SJCRH30 (cell line): Measurements from ENCODE around the gene SLCO1B1. TPM values are rescaled to one million over a fixed set of nuclear protein-coding genes. Genes with fewer than 3 reads are reported as not detected.

ENCODE experiments used
- DNase-seq, 2 experiments: peaks; one replicate each; pipeline ENCODE4 v3.0.0-alpha.2; 2015 to 2020
- H3K27ac ChIP-seq: fragments of 250-450 bp; sonication (Bioruptor Pico); 2 replicates; pipeline ENCODE4 v1.5.1; 2020; ENCODE audit warnings: mild to moderate bottlenecking, moderate library complexity
- H3K27me3 ChIP-seq: fragments of 250-450 bp; sonication (Bioruptor Pico); 2 replicates; pipeline ENCODE4 v1.5.1; 2020; ENCODE audit warnings: mild to moderate bottlenecking, moderate library complexity
- H3K36me3 ChIP-seq: fragments of 250-450 bp; sonication (Bioruptor Pico); 2 replicates; pipeline ENCODE4 v1.5.1; 2020; ENCODE audit warnings: mild to moderate bottlenecking, moderate library complexity
- H3K4me1 ChIP-seq: fragments of 250-450 bp; sonication (Bioruptor Pico); 2 replicates; pipeline ENCODE4 v1.5.1; 2020; ENCODE audit warnings: mild to moderate bottlenecking, moderate library complexity
- H3K4me3 ChIP-seq: fragments of 250-450 bp; sonication (Bioruptor Pico); 2 replicates; pipeline ENCODE4 v1.5.1; 2020; ENCODE audit warnings: mild to moderate bottlenecking, moderate library complexity
- H3K9me3 ChIP-seq: fragments of 250-450 bp; sonication (Bioruptor Pico); replicated peaks from 2 replicates; pipeline ENCODE4 v1.5.1; 2020; ENCODE audit warnings: mild to moderate bottlenecking, moderate library complexity
- total RNA-seq: library from RNA; depleted of rRNA; stranded (reverse); fragments of >200 nt; shearing (Covaris generic); gene quantifications from 2 replicates; pipeline ENCODE4 v1.2.3, GENCODE V29; 2014; rRNA removed

SLCO1B1 gene
- total RNA-seq, 1 experiment from 2014 or later, result not detected

DNA sequence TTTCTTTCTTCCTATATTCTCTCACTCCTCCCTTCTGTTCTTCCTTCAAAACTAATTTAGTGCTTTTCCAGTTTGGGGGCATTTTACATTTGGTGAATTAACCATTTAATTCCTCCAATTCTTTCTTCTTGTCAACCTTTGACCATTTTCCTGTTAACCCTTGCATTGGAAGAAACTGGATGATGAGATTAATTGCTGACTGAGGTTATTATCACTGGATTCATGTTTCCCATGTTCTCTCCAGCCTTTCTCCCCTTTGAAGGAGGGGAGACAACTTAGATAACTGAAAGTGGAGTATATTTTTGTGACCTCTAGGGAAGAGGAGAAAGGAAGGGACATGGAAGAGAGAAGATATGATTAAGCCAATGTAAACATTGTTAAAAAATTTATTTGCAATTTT lies 133.2 kb downstream of the SLCO1B1 start:
- no peaks in the 10 kb centered on the region for H3K36me3 ChIP-seq
- no peak overlapping the region for H3K4me3 ChIP-seq
- H3K9me3 ChIP-seq, result no peaks in the 10 kb centered on the region
- DNase-seq, result no peak
- no peaks in the 10 kb centered on the region for H3K4me1 ChIP-seq
- H3K27me3 ChIP-seq, result no peaks in the 10 kb centered on the region
- no peak overlapping the region for H3K27ac ChIP-seq

GRCh38 chr12:21265932-21266331 lies 134.9 kb downstream of the SLCO1B1 start:
- no peaks in the 10 kb centered on the region for H3K36me3 ChIP-seq
- DNase-seq, result no peak
- H3K27me3 ChIP-seq, result no peaks in the 10 kb centered on the region
- no peak overlapping the region for H3K4me3 ChIP-seq
- no peaks in the 10 kb centered on the region for H3K9me3 ChIP-seq
- no peaks in the 10 kb centered on the region for H3K4me1 ChIP-seq
- H3K27ac ChIP-seq, result no peak overlapping the region

DNA sequence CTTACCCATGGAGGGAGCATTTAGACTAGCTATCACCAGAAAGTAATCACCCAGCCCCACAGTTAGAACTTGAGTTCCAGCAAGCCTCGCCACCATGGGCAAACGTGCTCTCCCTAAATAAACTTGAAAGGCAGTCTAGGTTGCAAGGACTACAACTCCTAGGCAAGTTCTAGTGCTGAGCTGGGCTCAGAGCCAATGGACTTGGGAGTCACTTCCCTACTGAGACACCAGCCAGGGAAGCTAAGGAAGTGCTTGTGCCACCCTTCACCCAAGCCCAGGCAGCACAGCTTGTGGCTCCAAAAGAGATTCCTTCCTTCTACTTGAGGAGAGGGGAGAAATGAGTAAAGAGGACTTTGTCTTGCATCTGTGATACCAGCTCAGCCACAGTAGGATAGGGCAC lies 145.8 kb downstream of the SLCO1B1 start:
- no peaks in the 10 kb centered on the region for H3K9me3 ChIP-seq
- no peak overlapping the region for H3K27ac ChIP-seq
- DNase-seq, result no peak
- H3K4me1 ChIP-seq, result no peaks in the 10 kb centered on the region
- no peaks in the 10 kb centered on the region for H3K27me3 ChIP-seq
- H3K36me3 ChIP-seq, result no peaks in the 10 kb centered on the region
- no peak overlapping the region for H3K4me3 ChIP-seq

Other genes starting within 250 kb of the SLCO1B1 start
- 0.23 and 0.32 TPM in 2 replicates for gene SLCO1A2, start 203.7 kb downstream of the SLCO1B1 start, total RNA-seq
- gene IAPP, start 241.7 kb downstream of the SLCO1B1 start, total RNA-seq, result not detected in 2 replicates